NCI-H748 treated with DMSO at 0.1 percent for 48 hours (cell line): ENCODE measurements around the gene BHLHA15.
"Not testable (repeated sequence)": the region's sequence is repeated elsewhere in the genome, so short reads cannot be mapped to it uniquely, and the experiment has no call there.

Experiments
- DNase-seq: peaks from one replicate; lab custom pipeline; 2025; lab: John Stamatoyannopoulos, UW

The BHLHA15 gene

GRCh38 chr7:98210513-98211220, 572 bp upstream of the BHLHA15 start:
- DNase-seq = no peak

GRCh38 chr7:98211676-98212531, 665 bp downstream of the BHLHA15 start:
- no peak for DNase-seq

- no peak for DNase-seq
Observed at GRCh38 chr7:98212532-98213041, 1.3 kb downstream of the BHLHA15 start.

- DNase-seq = no peak
Observed at GRCh38 chr7:98213296-98213887, 2.2 kb downstream of the BHLHA15 start.

- DNase-seq = no peak
Observed at GRCh38 chr7:98213888-98214810, 2.9 kb downstream of the BHLHA15 start.

GRCh38 chr7:98214811-98215321, 3.6 kb downstream of the BHLHA15 start:
- DNase-seq = no peak

- no peak for DNase-seq
Observed at GRCh38 chr7:98215561-98216495, 4.6 kb downstream of the BHLHA15 start.

- no peak for DNase-seq
Observed at GRCh38 chr7:98216941-98217622, 5.8 kb downstream of the BHLHA15 start.

GRCh38 chr7:98217623-98218582, 6.7 kb downstream of the BHLHA15 start:
- DNase-seq = no peak

- not testable (repeated sequence) for DNase-seq
Observed at GRCh38 chr7:98219382-98219781, 8.1 kb downstream of the BHLHA15 start.

- no peak for DNase-seq
Observed at GRCh38 chr7:98221611-98222532, 10.6 kb downstream of the BHLHA15 start.

- no peak for DNase-seq
Observed at GRCh38 chr7:98222533-98223195, 11.4 kb downstream of the BHLHA15 start.

GRCh38 chr7:98223351-98223897, 12.2 kb downstream of the BHLHA15 start:
- DNase-seq = no peak

GRCh38 chr7:98223898-98224700, 12.9 kb downstream of the BHLHA15 start:
- no peak for DNase-seq

GRCh38 chr7:98224701-98225181, 13.5 kb downstream of the BHLHA15 start:
- no peak for DNase-seq
